ENCODE measurements around the gene TRPM4. TPM values are rescaled to one million over a fixed set of nuclear protein-coding genes. Genes with fewer than 3 reads are reported as not detected.

TRPM4 gene
- total RNA-seq, 2 donors from 2014 or later = 15.8 to 28.0 TPM

DNA sequence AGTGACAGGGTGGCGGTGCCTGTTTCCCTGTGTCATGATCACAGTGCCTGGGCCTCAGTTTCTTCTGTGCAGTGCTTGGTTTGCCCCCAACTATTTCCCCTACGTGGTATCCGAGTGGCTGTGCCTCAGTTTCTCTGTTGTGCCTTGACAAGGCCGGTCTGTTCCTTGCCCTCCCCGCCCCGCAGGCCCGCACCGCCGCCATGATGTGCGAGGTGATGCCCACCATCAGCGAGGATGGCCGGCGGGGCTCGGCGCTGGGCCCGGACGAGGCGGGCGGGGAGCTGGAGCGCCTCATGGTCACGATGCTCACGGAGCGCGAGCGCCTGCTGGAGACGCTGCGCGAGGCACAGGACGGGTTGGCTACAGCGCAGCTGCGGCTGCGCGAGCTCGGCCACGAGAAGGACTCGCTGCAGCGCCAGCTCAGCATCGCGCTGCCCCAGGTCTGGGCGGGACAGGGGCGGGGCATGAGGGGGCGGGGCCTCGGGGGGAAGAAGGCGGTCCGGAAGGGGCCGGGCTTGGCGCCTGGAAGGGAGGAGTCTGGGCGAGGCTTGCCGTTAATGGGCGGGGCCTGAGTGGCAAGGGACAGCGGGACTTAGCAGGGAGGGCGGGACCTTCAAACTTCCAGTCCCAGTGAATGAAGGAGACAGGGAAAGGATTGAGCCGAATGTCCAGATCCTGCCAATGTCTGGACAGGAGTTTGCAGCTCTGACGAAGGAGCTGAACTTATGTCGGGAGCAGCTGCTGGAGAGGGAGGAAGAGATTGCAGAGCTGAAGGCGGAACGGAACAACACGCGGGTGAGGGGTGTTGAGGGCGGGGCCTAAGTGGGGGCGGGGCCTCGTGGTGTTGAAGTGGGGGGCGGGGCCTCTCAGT is 29.7 kb upstream of the TRPM4 start:
- peak overlapping the region in 3 of 4 donors; percentile 50 to 78 (median 74) for H3K27ac ChIP-seq
- H3K27me3 ChIP-seq = no peaks in the 10 kb centered on the region
- DNase-seq = peak; percentile 96 to 98 (median 97)
- H3K4me3 ChIP-seq = no peak overlapping the region
- peaks cover 15% of the 10 kb centered on the region for H3K4me1 ChIP-seq
- H3K36me3 ChIP-seq (replicated peaks in 1 of 2; ENCODE audit: insufficient read depth in 1 of 2, low read depth in 2 of 2) = no peaks in the 10 kb centered on the region
- peak in 1 of 3 donors; percentile 23 for TF ChIP-seq POLR2A (IDR thresholded peaks at IDR 0.05)
- TF ChIP-seq, protein P1, sequence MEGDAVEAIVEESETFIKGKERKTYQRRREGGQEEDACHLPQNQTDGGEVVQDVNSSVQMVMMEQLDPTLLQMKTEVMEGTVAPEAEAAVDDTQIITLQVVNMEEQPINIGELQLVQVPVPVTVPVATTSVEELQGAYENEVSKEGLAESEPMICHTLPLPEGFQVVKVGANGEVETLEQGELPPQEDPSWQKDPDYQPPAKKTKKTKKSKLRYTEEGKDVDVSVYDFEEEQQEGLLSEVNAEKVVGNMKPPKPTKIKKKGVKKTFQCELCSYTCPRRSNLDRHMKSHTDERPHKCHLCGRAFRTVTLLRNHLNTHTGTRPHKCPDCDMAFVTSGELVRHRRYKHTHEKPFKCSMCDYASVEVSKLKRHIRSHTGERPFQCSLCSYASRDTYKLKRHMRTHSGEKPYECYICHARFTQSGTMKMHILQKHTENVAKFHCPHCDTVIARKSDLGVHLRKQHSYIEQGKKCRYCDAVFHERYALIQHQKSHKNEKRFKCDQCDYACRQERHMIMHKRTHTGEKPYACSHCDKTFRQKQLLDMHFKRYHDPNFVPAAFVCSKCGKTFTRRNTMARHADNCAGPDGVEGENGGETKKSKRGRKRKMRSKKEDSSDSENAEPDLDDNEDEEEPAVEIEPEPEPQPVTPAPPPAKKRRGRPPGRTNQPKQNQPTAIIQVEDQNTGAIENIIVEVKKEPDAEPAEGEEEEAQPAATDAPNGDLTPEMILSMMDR (IDR thresholded peaks at IDR 0.05) = peak in 5 of 7 experiments; percentile 14 to 54 (median 34)
- WGBS, 2 donors = 3 to 8% methylated on average over 34 to 63 of the region's 63 CpGs
- peak; percentile 97 for ATAC-seq
- H3K9me3 ChIP-seq = no peaks in the 10 kb centered on the region
- intact Hi-C loops (cut with DNase I) = loop anchor here (2.0 kb wide), 1 partner anchor 17 kb away; no protein-coding TSS in a partner anchor

DNA sequence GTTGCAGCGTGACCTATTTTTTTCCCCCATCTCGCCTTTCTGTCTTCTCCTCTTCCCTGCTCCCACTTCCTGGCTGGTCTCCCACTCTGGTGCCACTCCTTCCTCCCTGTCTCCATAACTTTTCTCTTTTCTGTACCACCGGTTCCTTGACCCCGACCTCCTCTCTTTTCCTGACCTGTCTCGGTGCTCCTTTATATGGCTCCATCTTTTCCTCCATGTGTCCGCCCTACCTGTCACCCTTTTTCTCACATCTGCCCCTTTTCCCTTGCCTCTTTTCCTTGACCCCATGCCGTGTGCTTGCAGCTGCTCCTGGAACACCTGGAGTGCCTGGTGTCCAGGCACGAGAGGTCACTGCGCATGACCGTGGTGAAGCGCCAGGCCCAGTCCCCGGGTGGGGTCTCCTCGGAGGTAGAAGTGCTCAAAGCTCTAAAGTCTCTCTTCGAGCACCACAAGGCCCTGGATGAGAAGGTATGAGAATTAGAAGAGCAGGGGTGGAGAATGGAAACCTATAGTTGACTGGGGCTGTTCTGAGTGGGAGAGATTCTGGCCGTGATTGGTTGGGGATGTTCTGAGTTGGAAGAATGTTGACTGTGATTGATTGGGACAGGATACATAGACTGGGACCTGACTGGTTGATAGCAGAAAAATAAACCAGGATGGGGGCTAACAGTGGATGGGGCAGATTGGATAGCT is 28.9 kb upstream of the TRPM4 start:
- 47 to 60% methylated on average over 15 of the region's 15 CpGs for WGBS, 2 donors
- H3K9me3 ChIP-seq = no peaks in the 10 kb centered on the region
- DNase-seq = no peak
- ATAC-seq = no peak
- peak overlapping the region in 2 of 4 donors; percentile 18 to 74 for H3K27ac ChIP-seq
- H3K4me1 ChIP-seq = peaks cover 22% of the 10 kb centered on the region
- TF ChIP-seq, protein P1 (IDR thresholded peaks at IDR 0.05) = no peak
- no peak for TF ChIP-seq POLR2A (IDR thresholded peaks at IDR 0.05)
- H3K4me3 ChIP-seq = no peak overlapping the region
- H3K27me3 ChIP-seq = no peaks in the 10 kb centered on the region
- H3K36me3 ChIP-seq (replicated peaks in 1 of 2; ENCODE audit: insufficient read depth in 1 of 2, low read depth in 2 of 2) = no peaks in the 10 kb centered on the region
- intact Hi-C loops (cut with DNase I) = loop anchor here (2.0 kb wide), 1 partner anchor 16 kb away; no protein-coding TSS in a partner anchor

DNA sequence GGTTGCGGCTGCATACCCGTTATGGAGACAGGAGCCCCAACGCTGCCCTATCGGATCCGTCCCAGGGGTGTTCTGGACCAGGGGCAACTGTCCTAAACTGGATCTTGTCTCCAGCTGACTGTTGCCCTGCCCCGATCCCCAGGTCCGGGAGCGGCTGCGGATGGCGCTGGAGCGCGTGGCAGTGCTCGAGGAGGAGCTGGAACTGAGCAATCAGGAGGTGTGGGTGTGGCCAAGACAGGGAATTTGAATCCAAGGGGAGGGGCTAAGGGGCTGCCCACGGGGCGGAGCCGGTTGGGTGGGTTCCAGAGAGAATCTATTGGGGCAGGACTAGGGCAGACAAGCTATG is 28.4 kb upstream of the TRPM4 start:
- no peak for ATAC-seq

GRCh38 chr19:49130325-49130724 is 27.3 kb upstream of the TRPM4 start:
- no peak for TF ChIP-seq POLR2A (IDR thresholded peaks at IDR 0.05)
- TF ChIP-seq, protein P1 (IDR thresholded peaks at IDR 0.05) = no peak
- ATAC-seq = no peak
- no peak overlapping the region for H3K27ac ChIP-seq
- peaks cover 26% of the 10 kb centered on the region for H3K4me1 ChIP-seq
- intact Hi-C loops (cut with DNase I) = no loop called here
- no peaks in the 10 kb centered on the region for H3K9me3 ChIP-seq
- no peaks in the 10 kb centered on the region for H3K36me3 ChIP-seq (replicated peaks in 1 of 2; ENCODE audit: insufficient read depth in 1 of 2, low read depth in 2 of 2)
- no peak overlapping the region for H3K4me3 ChIP-seq
- H3K27me3 ChIP-seq = no peaks in the 10 kb centered on the region
- DNase-seq = no peak
- WGBS, 2 donors = 90 to 95% methylated on average over 16 to 24 of the region's 24 CpGs

More for the DNA sequence above, 28.4 kb upstream of the TRPM4 start:
- no peak for DNase-seq
- no peaks in the 10 kb centered on the region for H3K9me3 ChIP-seq
- H3K36me3 ChIP-seq (replicated peaks in 1 of 2; ENCODE audit: insufficient read depth in 1 of 2, low read depth in 2 of 2) = no peaks in the 10 kb centered on the region
- H3K4me1 ChIP-seq = peaks cover 26% of the 10 kb centered on the region
- TF ChIP-seq, protein P1 (IDR thresholded peaks at IDR 0.05) = no peak
- no peak for TF ChIP-seq POLR2A (IDR thresholded peaks at IDR 0.05)
- intact Hi-C loops (cut with DNase I) = loop anchor here (2.0 kb wide), 1 partner anchor 16 kb away; no protein-coding TSS in a partner anchor
- no peak overlapping the region for H3K4me3 ChIP-seq
- no peak overlapping the region for H3K27ac ChIP-seq
- 72 to 73% methylated on average over 16 of the region's 16 CpGs for WGBS, 2 donors
- H3K27me3 ChIP-seq = no peaks in the 10 kb centered on the region

Data from body of pancreas (tissue), 4 donors.